HL-60 (cell line): ENCODE measurements around the gene SNX27.
A peak's percentile ranks its signal among the peaks of the same experiment; 100 is the strongest.

Experiments
- DNase-seq, 2 experiments: peaks; one replicate each; pipeline ENCODE4 v3.0.0-alpha.2; 2010 to 2020; ENCODE audit warnings: low read depth in 1 of 2, low spot score in 1 of 2
- H3K27ac ChIP-seq: fragments of 250-450 bp; sonication (Bioruptor Pico); replicated peaks from 2 replicates; pipeline ENCODE4 v1.5.1; 2020; ENCODE audit warnings: mild to moderate bottlenecking, moderate library complexity
- H3K27me3 ChIP-seq: fragments of 250-450 bp; sonication (Bioruptor Pico); 2 replicates; pipeline ENCODE4 v1.5.1; 2021; ENCODE audit warnings: mild to moderate bottlenecking, moderate library complexity; ENCODE audit not compliant: insufficient read depth, poor library complexity, severe bottlenecking
- H3K4me3 ChIP-seq: replicated peaks from 2 replicates; pipeline ENCODE4 v1.5.1; 2011; ENCODE audit warnings: mild to moderate bottlenecking, control low read depth, low read length; ENCODE audit not compliant: insufficient read depth
- CTCF ChIP-seq: IDR thresholded peaks from one replicate; pipeline ENCODE4 v1.5.1; 2011; ENCODE audit warnings: low read length, control low read depth, inconsistent platforms; ENCODE audit not compliant: insufficient read depth
- GABPA ChIP-seq: IDR thresholded peaks from 2 replicates; pipeline ENCODE4 v1.6.1; 2012; ENCODE audit warnings: low read depth
- POLR2AphosphoS5 ChIP-seq: IDR thresholded peaks from 2 replicates; pipeline ENCODE4 v1.6.1; 2012; ENCODE audit warnings: low read depth
- REST ChIP-seq: IDR thresholded peaks from 2 replicates; pipeline ENCODE4 v1.6.1; 2012; ENCODE audit warnings: low read depth; ENCODE audit not compliant: insufficient replicate concordance
- SPI1 ChIP-seq: IDR thresholded peaks from 2 replicates; pipeline ENCODE4 v1.6.1; 2012; ENCODE audit warnings: low read depth, mild to moderate bottlenecking, borderline replicate concordance

SNX27 gene

GRCh38 chr1:151584278-151584677, 27.6 kb upstream of the SNX27 start:
- Histone ChIP-seq H3K27ac (no peak overlapping the region), H3K4me3 (no peak overlapping the region), H3K27me3 (no peaks in the 10 kb centered on the region)
- DNase-seq: no peak
- TF ChIP-seq REST: no peak
- no peak for TF ChIP-seq GABPA
- TF ChIP-seq SPI1: no peak
- TF ChIP-seq POLR2AphosphoS5: no peak

GRCh38 chr1:151584780-151585179, 27.1 kb upstream of the SNX27 start:
- H3K27me3 ChIP-seq: no peaks in the 10 kb centered on the region
- TF ChIP-seq REST: no peak
- no peak overlapping the region for H3K4me3 ChIP-seq
- no peak for DNase-seq
- H3K27ac ChIP-seq: no peak overlapping the region

- TF ChIP-seq POLR2AphosphoS5 (no peak), SPI1 (peak; percentile 78)
- H3K4me3 ChIP-seq: no peak overlapping the region
- peak; percentile 21 to 36 for DNase-seq
- H3K27ac ChIP-seq: no peak overlapping the region
- H3K27me3 ChIP-seq: no peaks in the 10 kb centered on the region
Observed at GRCh38 chr1:151585622-151586021, 26.2 kb upstream of the SNX27 start.

GRCh38 chr1:151590961-151591360, 20.9 kb upstream of the SNX27 start:
- TF ChIP-seq REST (no peak), CTCF (no peak)
- no peak overlapping the region for H3K4me3 ChIP-seq
- no peak overlapping the region for H3K27ac ChIP-seq
- DNase-seq: no peak
- no peaks in the 10 kb centered on the region for H3K27me3 ChIP-seq

GRCh38 chr1:151593730-151594129, 18.1 kb upstream of the SNX27 start:
- Histone ChIP-seq H3K27me3 (no peaks in the 10 kb centered on the region), H3K4me3 (no peak overlapping the region), H3K27ac (no peak overlapping the region)
- DNase-seq: no peak
- TF ChIP-seq CTCF (no peak), SPI1 (peak; percentile 12; the same call in 1 of the 2 replicates)
